Testis (tissue), 2 donors: ENCODE results near the gene TENT4A.

ENCODE experiments used
- POLR2A ChIP-seq: fragments of 450-650 bp; IDR thresholded peaks from one replicate; pipeline ENCODE4 v1.6.1; 2017; ENCODE audit warnings: antibody characterized with exemption, mild to moderate bottlenecking, moderate library complexity
- TF ChIP-seq, protein P1 (sequence below), 3 experiments: fragments of 450-650 bp in 2 of 3; fragments of 200-600 bp in 1 of 3; sonication (generic) in 1 of 3; IDR thresholded peaks; one replicate each; pipeline ENCODE4 v1.5.1; 2016 to 2019; ENCODE audit warnings: antibody characterized with exemption in 3 of 3, mild to moderate bottlenecking in 2 of 3, moderate library complexity in 1 of 3

- TF ChIP-seq, protein P1, sequence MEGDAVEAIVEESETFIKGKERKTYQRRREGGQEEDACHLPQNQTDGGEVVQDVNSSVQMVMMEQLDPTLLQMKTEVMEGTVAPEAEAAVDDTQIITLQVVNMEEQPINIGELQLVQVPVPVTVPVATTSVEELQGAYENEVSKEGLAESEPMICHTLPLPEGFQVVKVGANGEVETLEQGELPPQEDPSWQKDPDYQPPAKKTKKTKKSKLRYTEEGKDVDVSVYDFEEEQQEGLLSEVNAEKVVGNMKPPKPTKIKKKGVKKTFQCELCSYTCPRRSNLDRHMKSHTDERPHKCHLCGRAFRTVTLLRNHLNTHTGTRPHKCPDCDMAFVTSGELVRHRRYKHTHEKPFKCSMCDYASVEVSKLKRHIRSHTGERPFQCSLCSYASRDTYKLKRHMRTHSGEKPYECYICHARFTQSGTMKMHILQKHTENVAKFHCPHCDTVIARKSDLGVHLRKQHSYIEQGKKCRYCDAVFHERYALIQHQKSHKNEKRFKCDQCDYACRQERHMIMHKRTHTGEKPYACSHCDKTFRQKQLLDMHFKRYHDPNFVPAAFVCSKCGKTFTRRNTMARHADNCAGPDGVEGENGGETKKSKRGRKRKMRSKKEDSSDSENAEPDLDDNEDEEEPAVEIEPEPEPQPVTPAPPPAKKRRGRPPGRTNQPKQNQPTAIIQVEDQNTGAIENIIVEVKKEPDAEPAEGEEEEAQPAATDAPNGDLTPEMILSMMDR (IDR thresholded peaks at IDR 0.05), result no peak
- TF ChIP-seq POLR2A, result no peak
These were observed 33.9 kb downstream of the TENT4A start for GRCh38 chr5:6747103-6747502.
